HCT116 (cell line): ENCODE measurements around the gene FAR2. TPM values are rescaled to one million over a fixed set of nuclear protein-coding genes. Genes with fewer than 3 reads are reported as not detected.

Experiments used
- ATAC-seq: fragments of 200-7000 bp; cut with Tn5 transposase; 2 replicates; pipeline ENCODE4 v1.9.1; 2020; ENCODE audit warnings: mild to moderate bottlenecking, moderate library complexity
- BruUV-seq: library from RNA; stranded (reverse); fragments of 400-500 nt; replicated peaks from 2 replicates; lab custom pipeline; 2021; lab: Mats Ljungman, UMichigan
- CTCF ChIA-PET: fragments of 300-600 bp; sonication (Branson Sonifier 250); formaldehyde crosslinking; loops from one replicate; lab custom pipeline; 2021; ENCODE audit warnings: antibody characterized with exemption; lab: Charles Lee
- POLR2A ChIA-PET: fragments of 300-600, 350-600 bp; sonication (Branson Sonifier 250); formaldehyde crosslinking; loops from one replicate; lab custom pipeline; 2021; ENCODE audit warnings: antibody characterized with exemption; lab: Charles Lee
- RAD21 ChIA-PET, 2 experiments: fragments of 300-600 bp; sonication (Branson Sonifier 250); formaldehyde crosslinking; loops; one replicate each; lab custom pipeline; 2023; ENCODE audit warnings: low total read pairs in 2 of 2; ENCODE audit not compliant: uncharacterized antibody in 2 of 2, unreplicated experiment in 2 of 2, low non-redundant PET in 1 of 2; lab: Charles Lee
- DNase-seq: peaks from one replicate; pipeline ENCODE4 v3.0.0-alpha.2; 2010; ENCODE audit warnings: low read depth, low spot score
- H2AFZ ChIP-seq: fragments of 200-600 bp; shearing (Covaris generic), sonication (generic); 2 replicates; pipeline ENCODE4 v1.6.1; 2017; ENCODE audit warnings: low read depth, mixed run types, mixed read lengths, antibody characterized with exemption, low read length; ENCODE audit not compliant: poor library complexity, severe bottlenecking
- H3K27ac ChIP-seq: 2 replicates; pipeline ENCODE4 v1.5.1; 2012; ENCODE audit warnings: low read depth, low read length
- H3K27me3 ChIP-seq: fragments of 200-600 bp; sonication (generic); 2 replicates; pipeline ENCODE4 v1.6.1; 2016; ENCODE audit warnings: mixed run types, low read length, mixed read lengths; ENCODE audit not compliant: insufficient read depth
- H3K36me3 ChIP-seq, 2 experiments: fragments of 200-500 bp in 1 of 2; fragments of 200-600 bp in 1 of 2; sonication (Bioruptor generic) in 1 of 2; sonication (generic) in 1 of 2; 2 replicates each; pipeline versions ENCODE4 v1.5.1 to v1.6.1; 2014 to 2016; ENCODE audit warnings: low read length in 2 of 2, inconsistent platforms in 1 of 2, mixed read lengths in 1 of 2, mixed run types in 1 of 2; ENCODE audit not compliant: insufficient read depth in 2 of 2, control insufficient read depth in 1 of 2
- H3K4me1 ChIP-seq, 2 experiments: fragments of 200-600 bp in 1 of 2; sonication (generic) in 1 of 2; 2 replicates each; pipeline versions ENCODE4 v1.5.1 to v1.6.1; 2012 to 2017; ENCODE audit warnings: low read length in 2 of 2, inconsistent platforms in 1 of 2, mild to moderate bottlenecking in 1 of 2, mixed read lengths in 1 of 2, mixed run types in 1 of 2, moderate library complexity in 1 of 2; ENCODE audit not compliant: insufficient read depth in 2 of 2, control insufficient read depth in 1 of 2
- H3K4me2 ChIP-seq: fragments of 200-600 bp; sonication (generic); 2 replicates; pipeline ENCODE4 v1.6.1; 2017; ENCODE audit warnings: mixed run types, low read length, mixed read lengths
- H3K4me3 ChIP-seq, 2 experiments: fragments of 200-600 bp in 1 of 2; sonication (generic) in 1 of 2; replicated peaks in 1 of 2; 2 replicates each; pipeline ENCODE4 v1.5.1; 2011 to 2016; ENCODE audit warnings: low read length in 2 of 2, control low read depth in 1 of 2, low read depth in 1 of 2, mild to moderate bottlenecking in 1 of 2, mixed read lengths in 1 of 2, mixed run types in 1 of 2
- H3K79me2 ChIP-seq: fragments of 200-600 bp; sonication (generic); 2 replicates; pipeline ENCODE4 v1.6.1; 2017; ENCODE audit warnings: mild to moderate bottlenecking, mixed run types, low read length, moderate library complexity, mixed read lengths; ENCODE audit not compliant: insufficient read depth
- H3K9ac ChIP-seq: fragments of 200-600 bp; sonication (generic); 2 replicates; pipeline ENCODE4 v1.6.1; 2016; ENCODE audit warnings: low read length, mixed read lengths
- H3K9me2 ChIP-seq: fragments of 200-600 bp; sonication (generic), shearing (Covaris generic); 2 replicates; pipeline ENCODE4 v1.6.1; 2017; ENCODE audit warnings: mixed run types, mild to moderate bottlenecking, moderate library complexity; ENCODE audit not compliant: insufficient read depth
- H3K9me3 ChIP-seq, 2 experiments: fragments of 200-500 bp in 1 of 2; fragments of 200-600 bp in 1 of 2; sonication (Bioruptor generic) in 1 of 2; sonication (generic) in 1 of 2; 2 replicates each; pipeline ENCODE4 v1.6.1; 2014 to 2017; ENCODE audit warnings: low read length in 2 of 2, mixed read lengths in 2 of 2, inconsistent platforms in 1 of 2, low read depth in 1 of 2, mild to moderate bottlenecking in 1 of 2, mixed run types in 1 of 2, moderate library complexity in 1 of 2; ENCODE audit not compliant: control insufficient read depth in 1 of 2, insufficient read depth in 1 of 2
- H4K20me1 ChIP-seq: fragments of 200-600 bp; sonication (generic), shearing (Covaris generic); 2 replicates; pipeline ENCODE4 v1.6.1; 2017; ENCODE audit warnings: mixed run types, mild to moderate bottlenecking, moderate library complexity; ENCODE audit not compliant: insufficient read depth
- CBX3 ChIP-seq: IDR thresholded peaks from 2 replicates; pipeline ENCODE4 v1.6.1; 2012; ENCODE audit warnings: low read depth
- CEBPB ChIP-seq: IDR thresholded peaks from 2 replicates; pipeline ENCODE4 v1.6.1; 2012; ENCODE audit warnings: low read depth
- ELF1 ChIP-seq: IDR thresholded peaks from 2 replicates; pipeline ENCODE4 v1.6.1; 2012; ENCODE audit warnings: low read depth, borderline replicate concordance
- EZH2 ChIP-seq: fragments of 200-600 bp; sonication (generic); IDR thresholded peaks from 2 replicates; pipeline ENCODE4 v1.6.1; 2017; ENCODE audit warnings: antibody characterized with exemption, mixed run types
- EZH2phosphoT487 ChIP-seq: fragments of 200-600 bp; IDR thresholded peaks from 2 replicates; pipeline ENCODE4 v1.6.1; 2018; ENCODE audit warnings: antibody characterized with exemption, borderline replicate concordance
- FOSL1 ChIP-seq: IDR thresholded peaks from 2 replicates; pipeline ENCODE4 v1.6.1; 2012; ENCODE audit warnings: low read depth
- JUND ChIP-seq: IDR thresholded peaks from 2 replicates; pipeline ENCODE4 v1.6.1; 2012
- POLR2AphosphoS5 ChIP-seq: IDR thresholded peaks from 2 replicates; pipeline ENCODE4 v1.6.1; 2011; ENCODE audit warnings: mild to moderate bottlenecking, low read depth, low read length, moderate library complexity
- SIN3A ChIP-seq: IDR thresholded peaks from 2 replicates; pipeline ENCODE4 v1.6.1; 2012; ENCODE audit warnings: low read depth
- SRF ChIP-seq: IDR thresholded peaks from 2 replicates; pipeline ENCODE4 v1.6.1; 2012; ENCODE audit warnings: low read depth
- TCF7L2 ChIP-seq: IDR thresholded peaks from 2 replicates; pipeline ENCODE4 v1.7.0; 2011; ENCODE audit warnings: borderline replicate concordance, inconsistent platforms; ENCODE audit not compliant: insufficient read depth, insufficient read length; ENCODE audit errors: extremely low read depth
- YY1 ChIP-seq: IDR thresholded peaks from 2 replicates; pipeline ENCODE4 v1.6.1; 2011; ENCODE audit warnings: low read length, low read depth, moderate library complexity, mild to moderate bottlenecking; ENCODE audit not compliant: insufficient replicate concordance; ENCODE audit errors: extremely low read depth
- intact Hi-C: fragments of 100-400 bp; cut with micrococcal nuclease; formaldehyde crosslinking; loops from 2 replicates; pipeline ENCODE4 v1.10.0; 2022
- total RNA-seq: library from RNA; stranded (reverse); gene quantifications from one replicate; pipeline ENCODE4 v1.2.1, GENCODE V29; 2021; ENCODE audit not compliant: unreplicated experiment
- TF ChIP-seq, protein P1 (sequence below): IDR thresholded peaks from 2 replicates; pipeline ENCODE4 v1.6.1; 2012
- TF ChIP-seq, protein P2 (sequence below), 3 experiments: fragments of 200-600 bp in 1 of 3; sonication (generic) in 1 of 3; IDR thresholded peaks in 2 of 3; conservative IDR thresholded peaks in 1 of 3; 2 replicates each; pipeline ENCODE4 v1.5.1; 2012 to 2017; ENCODE audit warnings: low read depth in 2 of 3, low read length in 2 of 3, antibody characterized with exemption in 1 of 3, borderline replicate concordance in 1 of 3, control low read depth in 1 of 3, mild to moderate bottlenecking in 1 of 3, mixed read lengths in 1 of 3, mixed run types in 1 of 3, moderate library complexity in 1 of 3; ENCODE audit not compliant: insufficient read depth in 1 of 3

The FAR2 gene
- total RNA-seq, 1 experiment from 2014 or later = 9.7 TPM

DNA sequence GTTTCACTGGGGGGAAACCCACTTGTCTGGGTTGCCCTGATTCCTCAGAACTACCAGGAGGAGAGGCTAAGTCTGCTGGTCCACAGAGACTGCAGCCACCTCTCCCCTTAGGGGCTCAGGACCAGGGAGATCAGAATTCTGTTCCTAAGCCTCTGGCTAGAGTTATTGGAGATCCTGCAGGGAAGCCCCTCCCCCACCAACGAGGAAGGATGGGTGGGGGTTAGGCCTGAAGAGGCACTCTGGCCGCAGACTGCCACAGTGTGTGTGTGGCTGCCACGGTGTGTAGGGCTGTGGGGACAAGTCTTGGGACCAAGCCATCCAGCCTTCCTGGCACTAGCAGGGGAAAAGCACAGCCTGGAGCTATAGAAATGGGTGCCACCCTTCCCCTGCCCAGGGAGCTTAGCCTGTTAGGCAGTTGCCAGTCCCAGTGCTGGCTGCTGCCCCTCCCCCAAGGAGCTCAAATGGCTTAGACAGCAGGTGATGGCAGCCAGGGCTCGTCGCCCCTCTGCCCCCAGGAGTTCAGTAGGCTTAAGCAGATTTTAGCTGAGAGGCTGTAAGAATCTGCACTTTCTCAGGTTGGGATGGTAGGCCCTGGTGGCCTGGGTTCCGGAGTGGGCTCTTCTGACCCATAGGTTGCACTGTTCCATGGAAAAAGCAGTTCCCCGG, 124.2 kb downstream of the FAR2 start:
- Histone ChIP-seq H3K36me3 (no peaks in the 10 kb centered on the region), H3K9me3 (no peaks in the 10 kb centered on the region), H3K27ac (no peak overlapping the region), H3K9ac (no peak overlapping the region), H3K4me3 (no peak overlapping the region), H3K4me1 (0 out of 4 replicates have a peak, but pooled peaks cover 0 to 8% of the 10 kb centered on the region in 2 experiments), H3K27me3 (no peaks in the 10 kb centered on the region), H3K79me2 (no peaks in the 10 kb centered on the region), H3K9me2 (no peaks in the 10 kb centered on the region), H3K4me2 (no peak overlapping the region), H4K20me1 (no peaks in the 10 kb centered on the region; the same call in 1 of the 2 replicates), H2AFZ (no peak overlapping the region)
- intact Hi-C loops = no loop called here
- RAD21 ChIA-PET = no interaction called here
- DNase-seq (no peak), ATAC-seq (no peak)
- BruUV-seq = no TSS peak
- CTCF ChIA-PET = no interaction called here
- TF ChIP-seq SIN3A (no peak), YY1 (no peak), CEBPB (no peak), EZH2phosphoT487 (no peak), POLR2AphosphoS5 (no peak), TCF7L2 (no peak), JUND (no peak), CBX3 (no peak)
- TF ChIP-seq, protein P1, sequence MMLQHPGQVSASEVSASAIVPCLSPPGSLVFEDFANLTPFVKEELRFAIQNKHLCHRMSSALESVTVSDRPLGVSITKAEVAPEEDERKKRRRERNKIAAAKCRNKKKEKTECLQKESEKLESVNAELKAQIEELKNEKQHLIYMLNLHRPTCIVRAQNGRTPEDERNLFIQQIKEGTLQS = no peak
- POLR2A ChIA-PET = no interaction called here

DNA sequence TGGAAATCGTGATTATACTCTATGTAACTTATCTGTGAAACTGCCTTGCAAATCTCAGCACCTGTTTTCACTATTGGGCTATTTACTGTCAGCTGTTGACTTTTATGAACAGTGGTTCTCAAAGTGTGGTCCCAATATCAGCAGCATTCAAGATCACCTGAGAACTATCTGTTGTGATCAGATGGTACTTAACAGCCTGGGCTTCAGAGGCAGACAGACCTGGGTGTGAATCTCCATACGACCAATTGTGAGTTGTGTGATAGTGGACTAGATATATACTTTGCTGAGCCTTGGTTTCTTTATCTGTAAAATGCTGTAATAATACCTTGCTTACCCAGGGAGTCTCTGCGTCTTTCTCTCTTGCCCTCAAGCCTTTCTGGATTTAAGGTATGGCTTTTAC, 126.8 kb downstream of the FAR2 start:
- Histone ChIP-seq H3K27me3 (no peaks in the 10 kb centered on the region), H3K27ac (no peak overlapping the region), H3K9me3 (no peaks in the 10 kb centered on the region), H3K9ac (no peak overlapping the region), H3K79me2 (no peaks in the 10 kb centered on the region), H2AFZ (no peak overlapping the region), H3K9me2 (no peaks in the 10 kb centered on the region), H3K4me3 (no peak overlapping the region), H3K4me2 (no peak overlapping the region), H3K4me1 (no peaks in the 10 kb centered on the region), H3K36me3 (no peaks in the 10 kb centered on the region), H4K20me1 (no peaks in the 10 kb centered on the region; the same call in 1 of the 2 replicates)
- ChIA-PET RAD21 (no interaction called here), CTCF (no interaction called here), POLR2A (no interaction called here)
- intact Hi-C loops = no loop called here
- no peak for TF ChIP-seq EZH2
- no peak for TF ChIP-seq YY1
- TF ChIP-seq, protein P2, sequence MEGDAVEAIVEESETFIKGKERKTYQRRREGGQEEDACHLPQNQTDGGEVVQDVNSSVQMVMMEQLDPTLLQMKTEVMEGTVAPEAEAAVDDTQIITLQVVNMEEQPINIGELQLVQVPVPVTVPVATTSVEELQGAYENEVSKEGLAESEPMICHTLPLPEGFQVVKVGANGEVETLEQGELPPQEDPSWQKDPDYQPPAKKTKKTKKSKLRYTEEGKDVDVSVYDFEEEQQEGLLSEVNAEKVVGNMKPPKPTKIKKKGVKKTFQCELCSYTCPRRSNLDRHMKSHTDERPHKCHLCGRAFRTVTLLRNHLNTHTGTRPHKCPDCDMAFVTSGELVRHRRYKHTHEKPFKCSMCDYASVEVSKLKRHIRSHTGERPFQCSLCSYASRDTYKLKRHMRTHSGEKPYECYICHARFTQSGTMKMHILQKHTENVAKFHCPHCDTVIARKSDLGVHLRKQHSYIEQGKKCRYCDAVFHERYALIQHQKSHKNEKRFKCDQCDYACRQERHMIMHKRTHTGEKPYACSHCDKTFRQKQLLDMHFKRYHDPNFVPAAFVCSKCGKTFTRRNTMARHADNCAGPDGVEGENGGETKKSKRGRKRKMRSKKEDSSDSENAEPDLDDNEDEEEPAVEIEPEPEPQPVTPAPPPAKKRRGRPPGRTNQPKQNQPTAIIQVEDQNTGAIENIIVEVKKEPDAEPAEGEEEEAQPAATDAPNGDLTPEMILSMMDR (IDR thresholded peaks at IDR 0.05 in 2 of 3, conservative IDR thresholded peaks at IDR 0.05 in 1 of 3; ENCODE audit: borderline replicate concordance in 1 of 3, insufficient read depth in 1 of 3, low read depth in 2 of 3, low read length in 2 of 3) = no peak
- TF ChIP-seq, protein P1 = no peak
- no peak for TF ChIP-seq SIN3A
- no peak for TF ChIP-seq ELF1
- no peak for TF ChIP-seq POLR2AphosphoS5
- no peak for TF ChIP-seq FOSL1
- TF ChIP-seq SRF = no peak
- no TSS peak for BruUV-seq
- DNase-seq (no peak), ATAC-seq (no peak)
